HG02970 (cell line): Measurements from ENCODE around the gene ZNF10.

Experiments used
- ATAC-seq: cut with Tn5 transposase; IDR thresholded peaks from one replicate; pipeline ENCODE4 v1.9.1; 2021; ENCODE audit warnings: mild to moderate bottlenecking, moderate library complexity, moderate number of reproducible peaks; ENCODE audit not compliant: unreplicated experiment, low FRiP score

Gene ZNF10

GRCh38 chr12:133130038-133130807, at the start of gene ZNF10, which contains the start of gene ZNF891:
Gene ZNF10 (plus strand): TSS chr12:133130627. CDS start chr12:133144493, 13,866 bp downstream.
Gene ZNF891 (minus strand): TSS chr12:133130274. CDS start chr12:133121918, 8,356 bp downstream.
- ATAC-seq, result peak; percentile 95

DNA sequence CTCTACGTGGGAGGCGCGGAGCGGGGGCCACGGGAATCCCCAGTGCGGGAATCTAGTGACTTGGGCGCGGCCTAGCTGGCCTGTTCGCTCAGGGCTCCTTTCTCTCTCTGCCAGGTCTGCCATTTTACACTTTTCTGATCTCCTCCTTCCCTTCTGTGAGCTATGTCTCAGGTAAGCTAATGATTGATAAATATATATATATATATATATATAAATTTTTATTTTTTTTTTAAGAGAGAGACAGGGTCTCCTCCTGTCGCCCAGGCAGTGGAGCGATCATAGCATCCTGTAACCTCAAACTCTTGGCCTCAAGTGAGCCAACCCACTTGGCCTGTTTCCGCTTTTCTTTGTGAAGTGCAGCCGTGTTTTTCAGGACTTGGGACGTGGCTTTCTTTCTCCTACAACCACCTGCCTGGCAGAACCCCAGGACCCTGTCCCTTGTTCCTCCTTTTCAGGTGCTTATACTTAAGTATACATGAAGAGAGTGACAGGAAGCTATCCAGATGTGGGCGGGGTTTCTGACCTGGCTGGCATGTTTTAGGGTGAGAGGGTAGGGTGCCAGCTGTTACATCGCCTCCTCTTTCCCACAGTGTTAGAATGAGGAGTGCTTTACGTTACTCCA, 49.2 kb upstream of the ZNF10 start:
- ATAC-seq, result no peak

- no peak for ATAC-seq
These were observed 47.1 kb upstream of the ZNF10 start for GRCh38 chr12:133083345-133083744.

GRCh38 chr12:133105620-133106019, 24.8 kb upstream of the ZNF10 start:
- ATAC-seq, result no peak

DNA sequence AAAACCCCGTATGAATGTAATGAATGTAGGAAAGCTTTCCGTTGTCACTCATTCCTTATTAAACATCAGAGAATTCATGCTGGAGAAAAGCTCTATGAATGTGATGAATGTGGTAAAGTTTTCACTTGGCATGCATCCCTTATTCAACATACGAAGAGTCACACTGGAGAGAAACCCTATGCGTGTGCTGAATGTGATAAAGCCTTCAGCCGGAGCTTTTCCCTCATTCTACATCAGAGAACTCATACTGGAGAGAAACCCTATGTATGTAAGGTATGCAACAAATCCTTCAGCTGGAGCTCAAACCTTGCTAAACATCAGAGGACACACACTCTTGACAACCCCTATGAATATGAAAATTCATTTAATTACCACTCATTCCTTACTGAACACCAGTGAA, 24.2 kb upstream of the ZNF10 start:
- no peak for ATAC-seq

DNA sequence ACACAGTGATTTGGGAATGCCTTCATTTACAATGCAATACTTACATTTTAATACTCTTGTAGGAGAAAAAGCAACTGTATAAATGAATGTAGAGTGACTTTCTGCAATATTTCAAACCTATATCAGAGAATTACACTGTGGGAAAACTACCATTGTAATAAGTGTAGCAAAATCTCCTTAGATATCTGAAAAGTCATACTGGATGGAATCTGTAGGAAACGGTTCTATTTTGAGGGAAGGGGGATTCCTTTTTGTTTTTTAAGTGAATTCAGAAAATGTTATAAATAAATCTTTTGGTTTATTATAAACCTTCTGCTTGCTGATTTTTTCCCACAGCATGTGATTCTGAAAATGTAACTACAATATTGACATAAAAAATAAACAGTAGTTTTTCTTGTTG, 23.3 kb upstream of the ZNF10 start:
- ATAC-seq, result no peak

- ATAC-seq, result no peak
These were observed 22.3 kb upstream of the ZNF10 start for GRCh38 chr12:133108150-133108549.

DNA sequence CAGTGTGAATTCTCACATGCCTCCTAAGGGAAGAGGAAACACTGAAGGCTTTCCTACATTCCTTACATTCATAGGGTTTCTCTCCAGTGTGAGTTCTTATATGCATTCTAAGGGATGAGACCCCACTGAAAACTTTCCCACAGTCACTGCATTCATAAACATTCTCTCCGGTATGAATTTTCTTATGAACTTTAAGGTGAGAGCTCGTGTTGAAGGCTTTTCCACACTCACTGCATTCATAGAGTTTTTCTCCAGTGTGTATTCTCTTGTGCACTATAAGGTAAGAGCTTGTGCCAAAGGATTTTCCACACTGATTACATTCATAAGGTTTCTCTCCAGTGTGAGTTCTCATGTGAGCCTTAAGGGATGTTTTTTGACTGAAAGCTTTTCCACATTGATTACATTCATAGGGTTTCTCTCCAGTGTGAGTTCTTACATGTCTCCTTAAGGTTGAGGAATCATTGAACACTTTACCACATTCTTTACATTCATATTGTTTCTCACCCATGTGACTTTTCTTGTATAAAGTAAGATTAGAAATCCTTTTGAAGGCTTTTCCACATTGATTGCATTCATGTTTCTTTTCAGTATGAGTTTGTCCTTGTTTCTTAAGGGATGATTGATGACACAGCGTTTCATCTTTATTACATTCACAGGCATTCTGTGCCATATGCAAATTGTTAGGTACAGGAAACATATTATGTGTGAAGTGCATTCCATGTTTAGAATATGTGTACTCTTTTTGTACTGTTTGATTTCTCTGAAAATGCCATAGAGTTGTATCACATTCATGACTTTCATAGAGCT, 9.8 kb upstream of the ZNF10 start:
- no peak for ATAC-seq

- ATAC-seq, result no peak
These were observed 5.8 kb upstream of the ZNF10 start for GRCh38 chr12:133124674-133125073.

DNA sequence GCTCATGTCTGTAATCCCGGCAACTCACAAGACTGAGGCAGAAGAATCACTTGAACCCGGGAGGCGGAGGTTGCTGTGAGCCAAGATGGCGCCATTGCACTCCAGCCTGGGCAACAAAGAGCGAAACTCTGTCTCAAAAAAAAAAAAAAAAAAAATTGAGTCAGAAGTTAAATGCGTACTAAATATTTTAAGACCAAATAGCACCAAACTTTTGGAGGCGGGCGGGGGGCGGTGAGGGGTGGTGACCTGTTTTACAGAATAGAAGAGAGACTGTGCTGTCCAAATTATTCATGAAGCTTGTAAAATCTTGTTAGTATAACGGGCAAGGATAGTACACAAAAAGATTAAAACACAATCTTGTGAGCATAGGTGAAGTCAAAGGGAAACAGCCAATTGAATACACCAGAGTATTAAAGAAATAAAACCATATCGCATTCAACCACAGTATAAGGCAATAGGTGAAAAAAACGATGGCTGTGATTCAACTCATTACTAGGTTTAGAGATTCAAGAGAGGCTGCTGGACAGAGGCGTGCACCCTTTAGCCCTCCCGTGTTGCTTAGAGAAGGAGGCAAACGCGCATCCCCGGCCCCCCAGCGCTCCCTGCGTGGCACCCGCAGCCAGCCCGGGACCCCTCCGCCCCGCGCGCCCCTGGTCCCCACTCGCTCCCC, 924 bp upstream of the ZNF10 start:
- no peak for ATAC-seq

DNA sequence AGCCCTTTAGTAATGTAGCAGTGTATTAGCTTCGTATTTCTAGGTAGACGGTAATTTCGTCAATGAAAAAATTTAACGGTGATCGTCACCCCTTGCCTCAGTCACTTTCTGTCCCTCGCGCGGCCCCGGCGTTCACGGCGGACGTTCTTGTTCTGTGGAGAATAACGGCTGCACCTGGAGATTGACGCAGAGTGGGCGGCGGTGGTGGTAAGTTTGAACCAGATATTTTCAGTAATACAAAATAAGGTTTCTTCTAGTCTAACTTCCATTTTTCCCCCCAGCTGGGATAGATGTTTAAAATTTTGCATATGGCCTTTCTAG, 341 bp downstream of the ZNF10 start:
- no peak for ATAC-seq

- no peak for ATAC-seq
These were observed 5.3 kb downstream of the ZNF10 start for GRCh38 chr12:133135747-133136146.

- ATAC-seq, result no peak
These were observed 15.6 kb downstream of the ZNF10 start for GRCh38 chr12:133145981-133146380.

DNA sequence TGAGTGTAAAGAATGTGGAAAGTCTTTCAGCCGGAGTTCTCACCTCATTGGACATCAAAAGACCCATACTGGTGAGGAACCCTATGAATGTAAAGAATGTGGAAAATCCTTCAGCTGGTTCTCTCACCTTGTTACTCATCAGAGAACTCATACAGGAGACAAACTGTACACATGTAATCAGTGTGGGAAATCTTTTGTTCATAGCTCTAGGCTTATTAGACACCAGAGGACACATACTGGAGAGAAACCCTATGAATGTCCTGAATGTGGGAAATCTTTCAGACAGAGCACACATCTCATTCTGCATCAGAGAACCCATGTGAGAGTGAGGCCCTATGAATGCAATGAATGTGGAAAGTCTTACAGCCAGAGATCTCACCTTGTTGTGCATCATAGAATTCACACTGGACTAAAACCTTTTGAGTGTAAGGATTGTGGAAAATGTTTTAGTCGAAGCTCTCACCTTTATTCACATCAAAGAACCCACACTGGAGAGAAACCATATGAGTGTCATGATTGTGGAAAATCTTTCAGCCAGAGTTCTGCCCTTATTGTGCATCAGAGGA, 25.8 kb downstream of the ZNF10 start:
- ATAC-seq, result no peak

- no peak for ATAC-seq
These were observed 35.3 kb downstream of the ZNF10 start for GRCh38 chr12:133165776-133166175.

DNA sequence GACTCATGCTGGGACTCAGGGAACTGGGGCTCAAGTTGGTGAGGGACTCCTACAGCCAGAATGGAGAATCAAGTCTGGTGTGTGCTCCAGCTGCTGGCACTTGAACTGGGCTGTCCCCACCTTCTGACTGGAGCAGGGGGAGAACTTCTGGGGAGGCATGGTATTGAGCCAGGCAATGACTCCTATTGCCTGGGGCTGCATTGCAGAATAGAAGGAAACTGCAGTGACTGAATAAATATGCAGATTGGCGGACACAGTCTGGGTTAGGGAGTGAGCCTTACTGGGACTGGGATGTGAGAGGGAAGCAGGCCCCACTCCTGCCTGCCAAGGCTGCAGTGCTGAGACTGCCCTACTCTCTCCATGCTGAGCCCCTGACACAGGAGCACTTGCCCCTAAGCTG, 42.1 kb downstream of the ZNF10 start:
- ATAC-seq, result no peak

- ATAC-seq, result no peak
These were observed 44.5 kb downstream of the ZNF10 start for GRCh38 chr12:133174901-133175300.

DNA sequence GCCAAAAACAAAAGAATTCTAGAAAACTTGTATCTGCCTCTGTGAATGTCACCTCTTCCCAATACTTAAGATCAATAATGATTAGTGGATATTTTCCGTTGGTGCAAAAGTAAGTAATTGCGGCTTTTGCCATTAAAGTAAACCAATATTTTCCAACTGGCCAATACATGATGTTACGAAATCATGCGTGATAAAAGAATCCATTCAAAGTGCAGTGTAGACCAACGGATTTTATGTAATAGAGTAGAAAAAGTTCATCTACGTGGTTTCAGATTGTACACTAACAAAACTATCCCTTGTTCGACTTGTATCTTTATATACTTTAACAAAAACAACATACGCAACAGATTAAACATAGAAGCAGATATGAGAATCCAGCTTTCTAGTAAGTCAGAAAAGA, 50.2 kb downstream of the ZNF10 start:
- no peak for ATAC-seq

DNA sequence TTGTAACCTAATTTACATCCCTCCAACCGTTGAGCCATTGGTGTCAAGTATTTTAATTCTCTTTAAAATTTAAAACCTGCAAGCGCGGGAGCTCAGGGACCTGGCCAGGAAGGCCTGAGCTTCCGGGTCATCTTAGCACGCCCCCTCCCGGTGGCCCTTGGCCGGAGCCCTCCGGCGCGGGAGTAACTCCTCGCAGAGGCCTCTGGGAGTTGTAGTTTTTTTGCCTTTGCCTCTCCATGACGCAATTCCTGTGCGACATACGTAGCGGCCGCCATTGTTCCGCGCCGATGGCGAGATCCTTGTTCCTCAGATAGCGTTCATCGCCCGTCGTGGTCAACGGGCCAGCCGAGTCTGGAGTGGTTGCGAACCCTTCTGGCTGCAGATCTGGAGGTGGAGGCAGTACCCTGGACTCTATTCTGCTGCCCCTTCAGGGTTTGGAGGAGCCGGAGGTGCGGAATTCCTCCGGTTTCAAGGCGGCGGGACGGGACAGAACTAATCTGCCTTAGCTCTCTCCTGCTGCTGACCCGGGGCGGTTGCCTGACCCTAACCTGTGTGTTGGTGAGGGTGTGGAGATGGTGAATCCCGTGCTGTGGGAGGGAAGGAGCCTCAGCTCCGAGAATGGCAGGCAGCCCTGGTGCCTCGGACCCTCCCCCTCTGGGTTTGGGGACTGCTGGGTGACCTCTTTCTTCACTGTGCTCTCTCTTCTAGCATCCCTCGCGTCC, 51.0 kb downstream of the ZNF10 start, which contains the start of gene ZNF268:
Gene ZNF268 (plus strand): TSS at position 258 of the 722 bp plus-strand sequence. CDS start 503 bp downstream, outside the sequence.
- ATAC-seq, result peak; percentile 98

DNA sequence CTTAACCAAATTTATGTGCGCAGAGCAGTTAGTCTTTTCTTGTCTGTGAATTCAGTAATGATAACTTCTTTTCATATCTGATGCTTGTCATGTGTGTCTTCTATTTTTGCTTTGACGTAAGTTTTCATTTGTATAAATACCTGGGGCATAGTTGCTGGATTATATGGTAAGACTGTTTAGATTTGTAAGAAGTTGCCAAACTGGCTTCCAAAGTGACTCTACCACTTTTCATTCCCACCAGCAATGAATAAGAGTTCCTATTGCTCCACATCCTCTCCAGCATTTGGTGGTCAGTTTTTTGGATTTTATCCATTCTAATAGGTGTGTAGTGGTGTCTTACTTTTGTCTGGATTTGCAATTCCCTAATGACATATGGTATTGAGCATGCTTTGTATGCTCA, 59.7 kb downstream of the ZNF10 start:
- ATAC-seq, result no peak
